Adipose tissue (tissue), 3 donors: ENCODE results near the gene PTPN3. TPM values are rescaled to one million over a fixed set of nuclear protein-coding genes. Genes with fewer than 3 reads are reported as not detected.

ENCODE experiments used
- H3K27ac ChIP-seq: one replicate; pipeline ENCODE4 v1.5.1; 2013; ENCODE audit warnings: low read depth, low read length
- WGBS, 3 donors: extraction: QIAGEN DNeasy Blood & Tissue Kit; methylation state at CpG; one replicate each; pipeline ENCODE4 v1.1.7; 2013; 5-methylcytosine and 5-hydroxymethylcytosine counted together
- polyA plus RNA-seq, 3 donors: library from polyadenylated mRNA; stranded (reverse); fragments of 200-250 nt; gene quantifications; one replicate each; pipeline ENCODE4 v1.2.3, GENCODE V29; 2013
- donor health status: healthy with polysubstance abuse.
- donor health status: Bipolar disorder and iron deficiency.
- donor health status: healthy.

The PTPN3 gene
- polyA plus RNA-seq, 3 donors: 2.2 to 9.0 (median 8.1) TPM

DNA sequence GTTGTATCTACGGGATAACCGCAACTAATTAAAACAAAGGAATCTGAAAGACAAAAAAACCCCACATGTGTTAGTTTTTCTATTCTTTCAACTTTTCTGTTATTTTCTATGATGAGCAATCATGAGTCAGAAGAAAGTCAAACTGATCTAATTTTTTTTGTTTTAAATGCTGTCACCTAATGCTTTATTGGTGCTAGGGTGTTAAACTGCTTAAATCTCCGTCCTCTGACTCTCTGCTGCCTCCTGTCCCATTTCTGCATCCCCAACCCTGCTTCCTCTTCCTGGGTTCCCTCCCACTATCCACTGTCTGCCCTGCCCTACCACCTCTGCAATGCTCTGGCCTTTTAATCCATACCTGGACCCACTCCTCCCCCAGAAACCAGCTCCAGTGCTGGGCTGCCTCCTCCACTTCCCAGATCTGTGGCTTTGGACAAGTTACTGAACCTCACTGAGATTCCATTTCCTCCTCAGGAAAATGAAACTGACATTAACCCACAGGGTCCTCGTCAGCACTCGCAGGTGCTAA lies 15.7 kb downstream of the PTPN3 start:
- 69 to 85% (median 81%) methylated on average over 5 of the region's 5 CpGs for WGBS, 3 donors
- H3K27ac ChIP-seq: no peak overlapping the region

DNA sequence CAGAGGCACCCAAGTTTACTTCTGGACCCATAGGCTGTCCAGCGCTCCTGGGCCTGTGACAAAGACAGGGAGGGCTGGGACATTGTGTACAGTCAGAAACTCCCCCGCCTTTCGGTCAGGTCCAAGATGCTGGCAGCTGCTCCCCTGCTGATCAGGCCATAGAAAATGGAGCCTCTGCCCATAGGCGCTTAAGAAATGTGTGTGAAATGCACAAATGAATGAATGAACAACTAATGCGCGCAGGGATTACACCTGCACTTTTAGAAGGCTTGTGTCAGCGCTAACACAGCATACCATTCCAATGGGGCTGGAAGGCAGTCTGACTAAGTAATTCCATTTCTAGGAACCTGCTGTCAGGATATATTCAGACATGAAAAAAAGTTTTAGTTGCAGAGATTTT lies 16.3 kb downstream of the PTPN3 start:
- H3K27ac ChIP-seq: no peak overlapping the region
- 76 to 90% (median 88%) methylated on average over 7 of the region's 7 CpGs for WGBS, 3 donors

DNA sequence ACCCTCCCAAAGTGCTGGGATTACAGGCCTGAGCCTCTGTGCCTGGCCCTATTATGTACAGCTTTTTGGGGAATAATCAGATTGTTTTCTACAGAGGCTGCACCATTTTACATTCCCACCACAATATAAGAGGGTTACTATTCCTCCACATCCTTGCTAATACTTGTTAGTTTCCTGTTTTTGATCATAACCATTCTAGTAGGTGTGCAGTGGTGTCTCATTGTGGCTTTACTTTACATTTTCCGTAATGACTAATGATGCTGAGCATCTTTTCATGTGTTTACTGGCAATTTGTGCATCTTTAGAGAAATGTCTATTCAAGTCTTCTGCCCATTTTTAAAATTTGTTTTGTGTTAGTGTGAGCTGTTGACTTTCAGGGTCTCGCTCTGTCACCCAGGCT lies 18.3 kb downstream of the PTPN3 start:
- no peak overlapping the region for H3K27ac ChIP-seq
- WGBS, 3 donors: 93 to 100% (median 97%) methylated on average over 2 of the region's 2 CpGs

GRCh38 chr9:109478665-109479380 lies 19.3 kb downstream of the PTPN3 start:
- H3K27ac ChIP-seq: no peak overlapping the region
- WGBS, 3 donors: 77 to 88% (median 77%) methylated on average over 10 of the region's 10 CpGs

GRCh38 chr9:109478051-109478563 lies 20.0 kb downstream of the PTPN3 start:
- WGBS, 3 donors: 59 to 76% (median 73%) methylated on average over 7 of the region's 7 CpGs

GRCh38 chr9:109477258-109478050 lies 20.7 kb downstream of the PTPN3 start:
- 18 to 52% (median 45%) methylated on average over 11 of the region's 11 CpGs for WGBS, 3 donors
- no peak overlapping the region for H3K27ac ChIP-seq

More at GRCh38 chr9:109478051-109478563, 20.0 kb downstream of the PTPN3 start:
- H3K27ac ChIP-seq: no peak overlapping the region

DNA sequence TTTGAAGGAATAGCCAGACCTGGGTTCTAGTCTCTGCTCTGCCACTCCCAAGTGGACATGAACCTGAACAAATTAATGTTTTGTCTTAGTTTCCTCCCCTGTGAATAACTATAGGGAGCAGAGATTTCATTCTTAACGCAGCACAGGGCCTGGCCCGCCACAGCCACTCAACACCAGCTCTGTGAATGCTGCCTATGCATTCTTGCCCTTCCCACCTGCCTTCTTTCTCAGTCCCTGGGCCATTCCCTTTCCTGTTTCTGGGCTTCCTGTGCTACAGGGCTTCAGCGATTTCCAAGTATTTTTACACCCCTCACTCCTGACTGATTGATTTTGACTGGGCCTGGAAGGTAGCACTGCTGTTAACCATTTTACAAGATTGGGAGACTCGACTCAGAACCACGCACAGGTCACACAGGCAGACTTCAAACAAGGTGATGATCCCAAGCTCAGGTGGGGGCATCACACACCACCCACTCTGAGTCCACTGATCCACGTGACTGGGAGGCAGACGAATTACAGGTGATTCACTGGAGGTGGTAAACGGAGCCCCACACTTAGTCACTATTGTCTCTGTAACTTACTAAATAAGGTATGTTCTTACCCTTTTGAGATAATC lies 21.4 kb downstream of the PTPN3 start:
- H3K27ac ChIP-seq: no peak overlapping the region
- 34 to 76% (median 71%) methylated on average over 8 of the region's 8 CpGs for WGBS, 3 donors

DNA sequence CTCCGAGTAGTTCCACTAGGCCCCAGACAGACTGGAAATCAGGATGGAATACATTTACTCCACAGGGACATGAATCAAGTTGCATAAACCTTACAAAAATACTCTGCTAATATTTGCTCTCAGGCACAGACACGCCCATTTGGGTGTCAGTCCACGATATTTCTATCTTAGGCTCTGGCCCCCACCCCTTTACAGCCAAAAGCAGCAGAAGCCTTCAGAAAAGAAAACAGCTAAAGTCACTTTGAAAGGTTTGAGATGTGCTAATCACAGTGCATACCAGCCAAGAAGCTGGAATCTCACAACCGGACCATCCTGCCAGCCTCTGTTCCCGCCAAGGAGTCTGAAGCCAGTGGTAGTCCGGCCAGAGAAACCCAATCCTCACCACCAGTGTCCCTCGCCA lies 22.6 kb downstream of the PTPN3 start:
- 38 to 61% (median 55%) methylated on average over 7 of the region's 7 CpGs for WGBS, 3 donors
- no peak overlapping the region for H3K27ac ChIP-seq

DNA sequence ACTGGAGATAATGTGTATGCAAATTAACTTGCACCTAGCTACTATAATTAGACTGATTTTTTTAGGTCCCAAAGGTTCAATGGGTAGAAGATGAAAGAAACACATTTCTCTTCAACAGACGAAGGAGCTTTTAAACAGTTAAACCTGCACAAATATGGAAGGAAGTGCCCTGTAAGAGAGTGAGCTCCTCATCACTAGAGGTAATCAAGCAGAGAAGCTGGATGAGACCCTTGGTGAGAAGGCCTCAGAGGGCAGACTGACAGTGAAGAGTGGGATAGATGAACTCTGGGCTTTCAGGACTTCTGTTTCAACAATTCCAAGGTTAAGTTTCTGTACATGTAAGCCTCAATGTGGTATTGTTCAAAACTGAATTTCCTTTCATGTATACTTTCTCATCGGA lies 23.2 kb downstream of the PTPN3 start:
- no peak overlapping the region for H3K27ac ChIP-seq
- 70 to 95% (median 90%) methylated on average over 2 of the region's 2 CpGs for WGBS, 3 donors

GRCh38 chr9:109474170-109474569 lies 23.9 kb downstream of the PTPN3 start:
- 77 to 87% (median 85%) methylated on average over 7 of the region's 7 CpGs for WGBS, 3 donors
- H3K27ac ChIP-seq: no peak overlapping the region

DNA sequence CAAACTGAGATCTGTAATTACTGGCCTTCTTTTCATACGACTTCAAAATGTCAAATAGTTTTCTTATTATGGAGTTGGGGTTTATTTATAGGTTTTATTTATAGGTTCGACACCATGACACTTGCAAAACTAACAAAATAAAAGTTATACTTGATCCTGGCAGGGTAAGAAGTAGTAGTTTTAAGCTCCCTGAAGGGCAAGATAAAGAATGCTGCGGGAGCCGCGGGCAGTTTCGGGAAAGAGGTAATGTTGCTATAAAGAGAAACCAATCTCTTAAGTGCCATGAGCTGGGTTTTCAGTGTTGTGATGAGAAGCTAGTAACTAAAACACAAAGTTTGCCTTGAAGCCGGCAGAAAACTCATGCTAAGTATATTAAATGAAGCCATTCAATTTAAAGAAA lies 24.8 kb downstream of the PTPN3 start:
- no peak overlapping the region for H3K27ac ChIP-seq

DNA sequence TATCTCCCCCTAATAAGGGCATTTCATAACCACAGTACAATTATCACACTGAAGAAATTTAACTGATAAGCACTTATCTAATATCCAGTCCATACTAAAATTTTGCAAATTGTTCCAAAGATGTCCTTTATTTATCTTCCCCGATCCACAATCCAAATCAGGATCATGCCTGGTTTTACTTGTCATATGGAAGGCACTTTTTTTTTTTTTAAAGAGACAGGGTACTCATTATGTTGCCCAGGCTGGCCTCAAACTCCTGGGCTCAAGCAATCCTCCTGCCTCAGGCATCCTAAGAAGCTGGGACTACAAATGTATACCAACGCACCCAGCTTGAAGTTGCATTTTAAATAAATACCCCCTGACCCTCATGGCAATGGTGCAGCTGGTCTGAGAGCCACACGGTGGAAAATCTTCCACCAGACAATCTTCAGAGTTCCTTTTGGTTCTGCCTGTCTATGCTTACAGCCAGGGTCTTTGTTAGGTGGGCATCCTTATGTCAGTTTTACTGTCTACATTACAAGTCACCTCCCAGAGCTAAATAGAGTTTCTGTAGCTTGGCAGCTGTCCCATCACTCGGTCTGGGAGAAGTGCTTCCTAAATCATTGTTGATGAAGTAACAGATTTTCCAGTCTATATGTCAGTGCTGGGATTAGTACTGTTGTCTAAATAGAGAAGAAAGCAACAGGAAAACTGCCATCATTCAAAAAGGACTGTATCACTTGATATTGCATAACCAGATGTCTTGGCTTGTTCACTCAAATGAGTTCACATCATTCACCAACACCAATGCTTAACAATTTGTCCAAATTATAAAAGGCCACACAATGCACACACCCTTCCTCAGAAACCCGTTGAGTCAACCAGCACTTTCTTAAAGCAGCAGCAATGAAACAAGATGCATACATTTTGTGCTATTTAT lies 26.4 kb downstream of the PTPN3 start:
- 42 to 50% (median 44%) methylated on average over 5 of the region's 5 CpGs for WGBS, 3 donors
- no peak overlapping the region for H3K27ac ChIP-seq

More for the DNA sequence above, 24.8 kb downstream of the PTPN3 start:
- 46 to 72% (median 70%) methylated on average over 7 of the region's 7 CpGs for WGBS, 3 donors

GRCh38 chr9:109469646-109470358 lies 28.3 kb downstream of the PTPN3 start:
- WGBS, 3 donors: 36 to 52% (median 51%) methylated on average over 13 of the region's 13 CpGs
- no peak overlapping the region for H3K27ac ChIP-seq

DNA sequence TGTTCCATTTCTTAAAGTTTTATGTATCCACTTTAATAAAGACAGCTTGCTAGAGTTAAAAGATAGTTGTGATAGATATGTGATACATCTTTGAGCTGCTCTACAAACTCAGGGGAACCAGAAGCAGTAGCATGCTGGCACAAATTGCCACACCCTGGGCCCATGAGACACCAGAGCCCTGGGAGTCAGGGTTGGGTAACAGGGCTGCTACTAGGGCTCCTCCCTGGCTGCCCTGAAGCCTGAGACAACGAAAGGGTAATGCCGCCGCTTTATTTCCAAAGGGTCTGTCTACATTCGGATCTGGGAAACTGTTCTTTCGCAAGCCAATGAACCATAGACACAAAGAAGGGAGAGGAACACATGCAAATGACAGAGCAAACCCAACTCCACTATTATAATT lies 29.2 kb downstream of the PTPN3 start:
- H3K27ac ChIP-seq: no peak overlapping the region
- 80 to 88% (median 83%) methylated on average over 5 of the region's 5 CpGs for WGBS, 3 donors

DNA sequence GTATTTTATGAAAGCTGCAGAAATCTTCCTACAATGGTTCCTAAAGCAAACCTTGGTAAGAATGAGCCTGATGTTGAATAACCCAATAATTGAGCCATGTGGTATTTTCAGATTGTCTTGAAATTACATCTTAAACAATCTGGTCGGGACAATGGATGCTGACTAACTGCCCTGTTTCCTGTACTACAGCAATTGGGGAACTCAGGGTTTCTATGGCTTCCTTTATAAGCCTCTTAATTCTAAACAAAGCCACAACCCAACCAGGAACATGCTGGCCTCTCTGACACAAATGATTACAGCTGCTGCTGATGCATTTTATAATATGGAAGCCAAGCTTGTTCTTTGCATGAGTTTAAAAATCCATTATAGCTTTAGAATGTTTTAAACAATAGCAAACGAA lies 30.2 kb downstream of the PTPN3 start:
- H3K27ac ChIP-seq: no peak overlapping the region
- WGBS, 3 donors: 30 to 72% (median 44%) methylated on average over 2 of the region's 2 CpGs

GRCh38 chr9:109466623-109467590 lies 31.2 kb downstream of the PTPN3 start:
- WGBS, 3 donors: 80 to 84% (median 84%) methylated on average over 12 of the region's 12 CpGs
- H3K27ac ChIP-seq: no peak overlapping the region
